GM19395 (cell line): ENCODE results near the gene LRRC45.
"Not testable (repeated sequence)": the region's sequence is repeated elsewhere in the genome, so short reads cannot be mapped to it uniquely, and the experiment has no call there.

Experiments used
- ATAC-seq: cut with Tn5 transposase; IDR thresholded peaks from one replicate; pipeline ENCODE4 v1.9.1; 2021; ENCODE audit warnings: mild to moderate bottlenecking, moderate library complexity; ENCODE audit not compliant: unreplicated experiment

Gene LRRC45

GRCh38 chr17:82022981-82023446 is at the start of gene LRRC45:
LRRC45 (plus strand) TSS chr17:82023305; CDS start chr17:82023644, 339 bp downstream.
- ATAC-seq, result peak; percentile 85

GRCh38 chr17:81973432-81973831 is 49.7 kb upstream of the LRRC45 start:
- ATAC-seq, result no peak

GRCh38 chr17:81976332-81977210 is 46.5 kb upstream of the LRRC45 start:
- no peak for ATAC-seq

- ATAC-seq, result peak; percentile 72
Measured at GRCh38 chr17:81977211-81977808, 45.8 kb upstream of the LRRC45 start, which contains the start of gene ASPSCR1. ASPSCR1 (plus strand) TSS chr17:81977629; CDS start chr17:81977647, 18 bp downstream.

GRCh38 chr17:81978524-81979298 is 44.4 kb upstream of the LRRC45 start:
- no peak for ATAC-seq

- ATAC-seq, result no peak
Measured at GRCh38 chr17:81980122-81980521, 43.0 kb upstream of the LRRC45 start.

- ATAC-seq, result no peak
Measured at GRCh38 chr17:81980707-81981343, 42.3 kb upstream of the LRRC45 start.

GRCh38 chr17:81981511-81981910 is 41.6 kb upstream of the LRRC45 start:
- ATAC-seq, result not testable (repeated sequence)

GRCh38 chr17:81983011-81983638 is 40.0 kb upstream of the LRRC45 start:
- no peak for ATAC-seq

GRCh38 chr17:81983639-81984373 is 39.3 kb upstream of the LRRC45 start:
- no peak for ATAC-seq

- no peak for ATAC-seq
Measured at GRCh38 chr17:81984773-81985410, 38.2 kb upstream of the LRRC45 start.

- no peak for ATAC-seq
Measured at GRCh38 chr17:81986606-81987005, 36.5 kb upstream of the LRRC45 start.

- ATAC-seq, result no peak
Measured at GRCh38 chr17:81987161-81987770, 35.8 kb upstream of the LRRC45 start.

GRCh38 chr17:81990836-81991683 is 32.0 kb upstream of the LRRC45 start:
- no peak for ATAC-seq

GRCh38 chr17:81991684-81992305 is 31.3 kb upstream of the LRRC45 start:
- no peak for ATAC-seq

- ATAC-seq, result no peak
Measured at GRCh38 chr17:81992306-81993102, 30.6 kb upstream of the LRRC45 start.
